ENCODE data around the gene LARGE1. TPM values are rescaled to one million over a fixed set of nuclear protein-coding genes. Genes with fewer than 3 reads are reported as not detected.

LARGE1 gene
- total and polyA plus RNA-seq, 2 of the 8 experiments (the other 6 are each of a cell fraction or from before 2014, with no cell fraction given), result 43.7 to 83.0 TPM

- TF ChIP-seq ATF2 (IDR thresholded peaks at IDR 0.05; ENCODE audit: low read length), result no peak
- TF ChIP-seq RBBP5 (IDR thresholded peaks at IDR 0.05; ENCODE audit: borderline replicate concordance, low read depth, low read length), result no peak
- TF ChIP-seq E2F6 (IDR thresholded peaks at IDR 0.05), result no peak
- TF ChIP-seq MAX (IDR thresholded peaks at IDR 0.05), result no peak
Measured at GRCh38 chr22:33745501-33745900, 174.8 kb downstream of the LARGE1 start (continued).
